Measurements from ENCODE around the gene PPEF1.
"Not testable (repeated sequence)": the region's sequence is repeated elsewhere in the genome, so short reads cannot be mapped to it uniquely, and the experiment has no call there.

Gene PPEF1

GRCh38 chrX:18799911-18800310 is 92.5 kb downstream of the PPEF1 start:
- DNase-seq, result no peak

DNA sequence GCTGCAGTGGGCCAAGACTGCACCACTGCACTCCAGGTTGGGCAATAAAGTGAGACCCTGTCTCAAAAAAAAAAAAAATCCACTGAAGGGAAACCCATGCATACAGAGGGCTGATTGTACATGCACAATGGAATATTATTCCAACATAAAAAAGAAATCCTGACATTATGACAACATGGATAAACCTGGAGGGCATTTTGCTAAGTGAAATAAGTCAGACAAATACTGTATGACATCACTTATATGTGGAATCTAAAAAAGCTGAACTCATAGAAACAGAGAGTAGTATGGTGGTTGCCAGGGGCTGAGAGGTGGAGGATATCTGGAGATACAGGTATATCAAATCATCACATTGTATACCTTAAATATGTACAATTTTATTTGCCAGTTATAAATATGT is 102.2 kb downstream of the PPEF1 start:
- DNase-seq, result no peak

- no peak for DNase-seq
These were observed 103.0 kb downstream of the PPEF1 start for GRCh38 chrX:18810416-18810815.

- DNase-seq, result no peak
These were observed 117.9 kb downstream of the PPEF1 start for GRCh38 chrX:18825375-18825774.

GRCh38 chrX:18828832-18829404 is 121.5 kb downstream of the PPEF1 start:
- peak; percentile 8 for DNase-seq

DNA sequence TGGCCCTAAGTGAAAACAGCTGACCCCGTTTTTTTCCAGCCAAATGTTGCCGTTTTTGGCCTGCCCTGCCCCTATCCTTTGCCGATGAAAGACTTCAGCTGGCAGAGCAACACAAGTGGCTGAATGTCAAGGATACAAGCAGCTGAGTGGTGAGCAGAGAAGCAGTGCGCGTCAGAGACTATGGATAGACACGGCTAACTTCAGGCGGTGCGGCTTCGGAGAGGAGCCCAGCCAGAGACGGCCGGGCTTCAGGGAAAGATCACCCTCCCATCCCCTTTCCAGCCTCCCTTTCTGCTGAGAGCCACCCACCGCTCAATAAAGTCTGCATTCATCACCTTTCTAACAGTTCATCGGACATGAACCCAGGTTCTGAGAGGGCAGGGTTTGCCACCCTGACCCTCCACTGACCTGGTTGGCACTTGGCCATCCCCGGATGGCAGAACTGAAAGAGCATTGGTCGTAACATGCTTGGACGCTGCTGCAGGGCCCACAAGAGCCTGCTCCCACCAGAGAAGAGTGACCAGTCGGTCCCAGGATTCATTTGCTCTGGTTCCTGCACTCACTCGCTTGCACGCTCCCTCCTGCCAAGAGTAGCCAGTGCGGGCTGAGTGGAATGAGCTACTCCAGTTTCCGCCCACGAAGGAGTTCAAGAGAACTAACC is 125.8 kb downstream of the PPEF1 start:
- DNase-seq, result no peak

DNA sequence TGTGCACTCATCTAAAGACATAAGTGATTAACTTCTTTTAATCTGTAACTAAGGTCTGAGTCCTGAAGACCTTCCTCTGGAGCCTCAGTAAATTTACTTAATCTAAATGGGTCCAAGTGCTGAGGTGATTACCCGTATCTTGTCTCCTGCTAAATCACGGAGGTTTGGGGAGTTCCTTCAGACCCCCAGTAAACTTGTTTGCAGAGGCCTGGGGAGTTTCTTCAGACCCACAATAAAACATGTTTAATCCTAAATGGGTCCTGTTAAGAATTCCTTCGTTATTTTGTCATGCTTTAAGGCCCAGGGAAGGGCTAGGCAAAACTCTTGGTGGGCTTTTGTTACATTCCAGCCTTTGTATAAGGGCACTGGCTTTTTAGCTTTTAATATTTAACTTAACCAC is 140.5 kb downstream of the PPEF1 start:
- DNase-seq, result not testable (repeated sequence)

GRCh38 chrX:18855919-18856644 is 148.6 kb downstream of the PPEF1 start:
- DNase-seq, result no peak

DNA sequence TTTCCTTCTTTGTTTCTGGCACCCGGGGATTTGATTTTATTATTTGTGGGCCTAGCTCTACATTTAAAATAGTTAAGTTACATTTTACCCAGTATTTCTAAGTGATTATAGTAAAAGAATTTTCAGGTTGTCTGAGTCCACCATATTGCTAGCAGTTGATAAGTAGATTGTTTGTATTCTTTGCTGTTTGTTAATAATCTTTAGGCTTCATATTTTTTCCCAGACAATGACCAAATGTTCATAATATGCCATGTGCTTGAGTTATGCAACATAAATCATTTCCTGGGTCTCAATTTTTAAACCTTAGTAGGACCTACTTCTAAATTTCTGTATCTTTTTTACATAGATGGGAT is 149.2 kb downstream of the PPEF1 start:
- DNase-seq, result no peak

- DNase-seq, result no peak
These were observed 154.1 kb downstream of the PPEF1 start for GRCh38 chrX:18861511-18861910.

DNA sequence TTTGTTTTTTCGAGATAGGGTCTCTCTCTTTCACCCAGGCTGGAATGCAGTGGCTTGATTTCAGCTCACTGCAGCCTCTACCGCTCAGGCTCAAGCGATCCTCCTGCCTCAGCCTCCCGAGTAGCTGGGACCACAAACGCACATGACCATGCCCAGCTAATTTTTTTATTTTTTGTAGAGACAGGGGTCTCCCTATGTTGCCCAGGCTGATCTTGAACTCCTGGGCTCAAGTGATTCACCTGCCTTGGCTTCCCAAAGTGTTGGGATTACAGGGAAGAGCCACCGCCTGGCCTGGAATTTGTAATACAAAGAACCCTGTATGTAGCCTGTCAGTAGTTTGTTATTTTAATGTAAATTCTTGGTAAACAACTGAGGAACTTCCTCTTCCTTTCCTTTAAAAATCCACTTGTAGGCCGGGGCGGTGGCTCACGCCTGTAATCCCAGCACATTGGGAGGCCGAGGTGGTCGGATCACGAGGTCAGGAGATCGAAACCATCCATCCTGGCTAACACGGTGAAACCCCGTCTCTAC is 157.0 kb downstream of the PPEF1 start:
- DNase-seq, result no peak

DNA sequence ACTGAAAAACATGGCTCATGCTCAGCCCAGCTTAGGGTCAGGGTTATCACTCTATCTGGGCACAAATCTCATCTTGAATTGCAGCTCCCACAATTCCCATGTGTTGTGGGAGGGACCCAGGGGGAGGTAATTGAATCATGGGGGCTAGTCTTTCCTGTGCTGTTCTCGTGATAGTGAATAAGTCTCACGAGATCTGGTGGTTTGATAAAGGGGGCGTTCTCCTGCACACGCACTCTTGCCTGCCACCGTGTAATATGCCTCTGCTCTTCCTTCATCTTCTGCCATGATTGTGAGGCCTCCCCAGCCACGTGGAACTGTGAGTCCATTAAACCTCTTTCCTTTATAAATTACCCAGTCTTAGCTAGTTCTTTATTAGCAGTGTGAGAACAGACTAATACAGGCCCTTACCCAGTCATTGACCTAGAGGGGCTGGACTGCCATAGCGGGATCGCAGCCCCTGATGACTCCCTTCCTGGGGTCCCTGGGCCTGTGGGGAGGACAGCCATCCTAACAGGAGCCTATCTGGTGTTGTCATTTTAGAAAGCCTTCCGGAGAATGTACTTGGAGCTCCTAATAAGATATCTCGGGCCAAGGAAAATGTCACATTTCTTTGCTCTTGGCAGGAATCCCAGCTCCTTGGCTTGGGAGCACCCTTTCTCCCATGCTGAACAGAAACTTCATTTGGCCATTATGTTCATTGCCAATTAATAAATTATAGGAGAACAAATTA is 163.9 kb downstream of the PPEF1 start:
- DNase-seq, result no peak

DNA sequence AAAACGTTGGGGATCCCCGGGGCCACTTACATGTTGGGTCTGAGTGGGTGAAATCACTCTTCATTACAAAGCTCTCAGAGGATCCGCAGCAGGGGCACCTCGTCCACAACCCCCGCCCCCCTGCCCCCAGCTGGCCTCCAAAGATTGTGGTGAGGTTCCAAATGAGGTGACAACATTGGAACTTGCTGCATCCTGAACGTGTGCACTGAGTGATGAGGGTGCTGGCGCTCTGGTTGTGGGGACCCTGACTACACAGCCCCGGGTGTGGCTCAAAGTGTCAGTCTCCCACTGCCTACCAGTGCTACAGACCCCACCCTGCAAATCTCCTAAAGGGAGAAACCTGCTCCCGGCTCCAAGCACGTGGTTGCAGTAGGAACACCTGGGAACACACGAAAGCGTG is 164.5 kb downstream of the PPEF1 start:
- DNase-seq, result no peak

- DNase-seq, result no peak
These were observed 165.2 kb downstream of the PPEF1 start for GRCh38 chrX:18872621-18873020.

DNA sequence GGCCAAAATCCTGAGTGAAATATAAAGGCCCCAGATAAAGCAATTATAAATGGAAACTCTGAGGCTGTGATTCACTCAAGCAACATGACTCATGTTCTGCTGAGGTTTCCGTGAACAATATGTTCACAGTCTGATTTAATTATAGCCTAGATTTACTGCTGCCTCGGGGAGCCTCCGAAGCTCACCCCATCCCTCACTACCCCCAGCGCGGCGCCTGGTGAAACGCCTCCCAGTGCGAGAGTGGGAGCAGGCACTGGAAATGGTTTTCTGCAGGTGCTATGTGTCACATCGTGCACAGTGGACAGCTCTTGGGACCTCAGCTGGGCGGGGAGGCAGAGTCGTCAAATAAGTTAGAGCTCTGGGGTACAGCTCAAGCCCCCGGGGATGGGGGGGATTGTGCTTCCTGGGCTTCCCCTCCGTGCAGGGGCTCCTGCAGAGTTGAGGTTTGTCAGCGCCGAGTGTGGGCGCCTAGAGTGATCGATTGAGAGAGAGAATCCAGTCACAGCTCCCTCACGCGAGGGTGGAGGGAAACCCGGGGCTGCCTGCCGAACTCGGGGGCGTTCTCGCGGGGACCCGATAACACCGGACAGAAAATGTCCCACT is 165.8 kb downstream of the PPEF1 start:
- DNase-seq, result no peak

DNA sequence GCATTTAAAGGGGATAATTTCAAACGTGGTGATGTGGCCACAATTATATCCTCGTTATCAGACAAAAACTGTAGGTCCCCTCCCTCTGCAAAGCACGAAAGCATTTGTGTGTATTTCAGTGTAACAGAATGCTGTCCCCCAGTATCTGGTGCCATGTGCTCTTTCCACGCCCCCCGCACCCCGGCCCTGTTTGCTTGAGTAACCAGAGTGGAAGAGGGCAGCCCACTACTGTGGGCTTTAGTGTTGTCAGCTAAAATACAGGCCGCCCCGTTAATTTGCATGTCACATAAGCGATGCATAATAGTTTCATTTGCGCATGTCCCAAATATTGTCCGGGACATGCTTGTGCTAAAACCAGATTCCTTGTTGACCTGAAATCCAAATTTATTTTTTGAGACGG is 166.4 kb downstream of the PPEF1 start:
- no peak for DNase-seq

- no peak for DNase-seq
These were observed 167.3 kb downstream of the PPEF1 start for GRCh38 chrX:18874560-18875255.

DNA sequence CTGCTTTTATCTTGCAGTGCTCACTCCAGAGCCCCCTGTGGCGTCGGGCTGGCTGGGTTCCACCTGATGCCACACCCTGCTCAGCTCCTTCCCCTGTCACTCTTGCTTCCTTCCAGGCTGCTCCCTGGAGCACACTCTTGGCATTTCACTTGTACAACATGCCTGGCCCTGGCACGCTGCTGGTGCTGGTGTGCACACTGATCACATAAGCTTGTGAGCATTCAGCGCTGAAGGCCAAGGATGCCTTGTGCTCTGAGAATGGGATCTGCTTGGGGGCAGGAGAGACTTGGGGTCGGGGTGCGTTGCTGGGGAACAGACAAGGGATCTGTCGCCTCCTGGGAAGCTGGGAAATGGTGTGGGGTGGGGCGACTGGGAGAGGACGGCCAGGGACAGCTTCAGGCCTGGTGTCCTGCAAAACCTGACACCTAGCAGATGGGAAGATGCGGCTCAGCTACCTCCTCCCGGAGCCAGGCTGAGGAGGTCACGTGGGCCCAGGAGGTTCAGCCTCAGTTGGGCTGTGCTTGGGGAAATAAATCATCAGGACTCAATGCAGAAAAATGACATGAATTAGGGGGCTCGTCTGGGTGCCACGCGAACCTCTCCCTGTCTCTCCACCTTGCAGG is 167.9 kb downstream of the PPEF1 start:
- no peak for DNase-seq

GRCh38 chrX:18877469-18877868 is 170.0 kb downstream of the PPEF1 start:
- no peak for DNase-seq

Data from CD4-positive, alpha-beta T cell treated with Interleukin-6 for 4 hours (primary cell).